COLO668 (cell line): Measurements from ENCODE around the gene CMTR1.
"Not testable (repeated sequence)": the region's sequence is repeated elsewhere in the genome, so short reads cannot be mapped to it uniquely, and the experiment has no call there.

ENCODE experiments used
- DNase-seq: peaks from one replicate; lab custom pipeline; 2025; ENCODE audit not compliant: unreplicated experiment; lab: John Stamatoyannopoulos, UW

Gene CMTR1, protein sequence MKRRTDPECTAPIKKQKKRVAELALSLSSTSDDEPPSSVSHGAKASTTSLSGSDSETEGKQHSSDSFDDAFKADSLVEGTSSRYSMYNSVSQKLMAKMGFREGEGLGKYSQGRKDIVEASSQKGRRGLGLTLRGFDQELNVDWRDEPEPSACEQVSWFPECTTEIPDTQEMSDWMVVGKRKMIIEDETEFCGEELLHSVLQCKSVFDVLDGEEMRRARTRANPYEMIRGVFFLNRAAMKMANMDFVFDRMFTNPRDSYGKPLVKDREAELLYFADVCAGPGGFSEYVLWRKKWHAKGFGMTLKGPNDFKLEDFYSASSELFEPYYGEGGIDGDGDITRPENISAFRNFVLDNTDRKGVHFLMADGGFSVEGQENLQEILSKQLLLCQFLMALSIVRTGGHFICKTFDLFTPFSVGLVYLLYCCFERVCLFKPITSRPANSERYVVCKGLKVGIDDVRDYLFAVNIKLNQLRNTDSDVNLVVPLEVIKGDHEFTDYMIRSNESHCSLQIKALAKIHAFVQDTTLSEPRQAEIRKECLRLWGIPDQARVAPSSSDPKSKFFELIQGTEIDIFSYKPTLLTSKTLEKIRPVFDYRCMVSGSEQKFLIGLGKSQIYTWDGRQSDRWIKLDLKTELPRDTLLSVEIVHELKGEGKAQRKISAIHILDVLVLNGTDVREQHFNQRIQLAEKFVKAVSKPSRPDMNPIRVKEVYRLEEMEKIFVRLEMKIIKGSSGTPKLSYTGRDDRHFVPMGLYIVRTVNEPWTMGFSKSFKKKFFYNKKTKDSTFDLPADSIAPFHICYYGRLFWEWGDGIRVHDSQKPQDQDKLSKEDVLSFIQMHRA

DNA sequence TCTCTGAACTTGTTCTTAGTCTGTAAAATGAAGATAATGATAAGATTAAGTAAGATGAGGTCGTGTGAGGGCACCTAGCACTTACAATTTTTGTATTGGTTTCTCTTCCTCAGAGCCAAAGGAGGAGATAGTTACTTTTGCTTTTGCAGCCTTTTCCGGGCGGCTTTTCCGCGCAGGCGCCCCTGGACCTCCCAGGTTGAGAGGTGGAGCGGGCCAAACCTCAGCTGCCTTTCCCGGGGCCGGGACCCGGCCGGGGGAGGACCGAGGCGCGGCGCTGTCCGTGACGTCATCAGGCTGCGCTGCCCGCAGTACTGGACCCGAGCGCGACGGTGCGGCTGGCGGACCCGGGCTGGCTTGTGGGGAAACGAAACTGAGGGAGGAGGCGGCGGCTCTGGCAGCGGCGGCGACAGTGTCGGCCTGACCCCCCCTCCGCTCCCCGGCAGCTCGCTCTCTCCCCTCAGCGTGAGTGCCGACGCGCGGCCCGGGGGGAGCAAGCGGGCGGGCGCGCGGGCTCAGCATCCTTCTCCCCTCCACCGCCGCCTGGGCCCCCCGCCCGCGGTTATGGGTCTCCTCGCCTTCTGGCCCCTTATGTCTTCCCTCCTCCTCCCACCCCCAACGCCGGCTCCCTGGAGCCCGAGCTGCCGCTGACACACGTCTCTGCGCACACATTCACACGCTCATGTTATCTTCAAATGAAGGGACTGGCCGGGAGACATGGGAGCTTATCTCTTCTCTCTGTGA lies at the start of gene CMTR1:
Gene CMTR1 (plus strand): TSS at position 306 of the 741 bp plus-strand sequence. CDS start 2,409 bp downstream, outside the sequence.
- DNase-seq = peak; percentile 89

DNA sequence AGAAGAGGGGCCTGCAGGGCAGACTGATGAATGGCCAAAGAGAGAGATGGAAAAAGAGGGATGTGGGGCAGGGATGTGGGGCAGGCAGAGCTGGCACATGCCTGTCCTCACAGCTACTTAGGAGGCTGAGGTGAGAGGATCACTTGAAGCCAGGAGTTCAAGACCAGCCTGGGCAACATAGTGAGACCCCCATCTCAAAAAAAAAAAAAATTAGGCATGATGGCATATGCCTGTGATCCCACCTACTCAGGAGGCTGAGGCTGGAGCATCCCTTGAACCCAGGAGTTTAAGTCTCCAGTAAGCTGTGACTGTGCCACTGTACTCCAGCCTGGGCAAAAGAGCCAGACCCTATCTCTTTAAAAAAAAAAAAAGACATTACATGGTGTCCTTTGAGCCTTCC lies 44.4 kb upstream of the CMTR1 start:
- DNase-seq = no peak

DNA sequence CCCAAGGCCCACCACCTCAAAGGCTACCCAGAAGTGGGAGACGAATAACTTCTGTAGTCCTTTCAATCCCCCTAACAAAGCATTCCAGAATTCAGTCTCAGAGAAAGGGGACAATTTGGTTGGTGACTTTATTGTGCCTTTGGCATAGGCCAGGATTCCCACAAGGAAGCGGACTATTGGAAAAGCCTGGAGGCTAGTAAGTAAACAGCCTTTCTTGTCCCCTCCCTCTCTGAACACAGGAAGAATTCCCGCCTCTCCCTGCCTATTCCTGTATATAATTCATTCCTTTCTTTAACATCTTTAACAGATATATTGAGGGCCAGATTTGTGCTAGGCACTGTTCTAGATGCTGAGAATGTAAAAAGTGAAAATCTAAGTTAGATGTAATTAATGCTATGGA lies 43.2 kb upstream of the CMTR1 start:
- no peak for DNase-seq

DNA sequence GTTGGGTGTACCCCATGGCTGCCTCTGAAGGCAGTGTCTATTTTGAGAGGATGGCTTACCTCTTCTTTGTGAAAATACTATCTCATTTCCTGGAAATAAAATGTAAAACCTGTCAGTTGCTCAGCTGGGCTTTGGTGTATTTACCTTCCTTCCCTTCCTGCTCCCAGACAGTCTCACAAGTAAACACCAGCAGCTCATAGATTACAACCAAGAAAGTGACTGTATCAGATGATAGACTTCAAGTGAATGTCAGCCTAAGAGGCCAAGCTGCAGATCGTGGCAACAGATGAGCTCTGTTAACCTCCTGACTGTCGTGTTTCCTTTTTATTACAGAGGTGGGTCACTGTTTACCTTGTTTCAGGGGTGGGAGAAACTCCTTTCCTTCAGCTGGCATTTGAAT lies 41.9 kb upstream of the CMTR1 start:
- no peak for DNase-seq

DNA sequence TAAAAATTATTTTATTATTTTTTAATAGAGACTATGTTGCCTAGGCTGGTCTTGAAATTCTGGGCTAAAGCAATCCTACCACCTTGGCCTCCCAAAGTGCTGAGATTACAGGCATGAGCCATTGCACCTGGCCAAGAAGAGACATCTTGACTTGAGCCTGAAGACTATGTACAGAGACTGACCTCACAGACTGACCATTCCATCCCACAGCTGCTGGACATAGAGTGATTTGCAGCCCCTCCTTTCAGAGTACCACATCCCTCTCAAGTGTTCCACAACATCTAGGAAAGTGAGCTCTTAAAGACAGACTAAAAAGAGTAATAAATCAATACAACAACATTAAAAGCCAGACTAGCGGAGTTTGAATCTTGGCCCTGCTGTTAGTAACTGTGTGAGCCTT lies 40.2 kb upstream of the CMTR1 start:
- no peak for DNase-seq

DNA sequence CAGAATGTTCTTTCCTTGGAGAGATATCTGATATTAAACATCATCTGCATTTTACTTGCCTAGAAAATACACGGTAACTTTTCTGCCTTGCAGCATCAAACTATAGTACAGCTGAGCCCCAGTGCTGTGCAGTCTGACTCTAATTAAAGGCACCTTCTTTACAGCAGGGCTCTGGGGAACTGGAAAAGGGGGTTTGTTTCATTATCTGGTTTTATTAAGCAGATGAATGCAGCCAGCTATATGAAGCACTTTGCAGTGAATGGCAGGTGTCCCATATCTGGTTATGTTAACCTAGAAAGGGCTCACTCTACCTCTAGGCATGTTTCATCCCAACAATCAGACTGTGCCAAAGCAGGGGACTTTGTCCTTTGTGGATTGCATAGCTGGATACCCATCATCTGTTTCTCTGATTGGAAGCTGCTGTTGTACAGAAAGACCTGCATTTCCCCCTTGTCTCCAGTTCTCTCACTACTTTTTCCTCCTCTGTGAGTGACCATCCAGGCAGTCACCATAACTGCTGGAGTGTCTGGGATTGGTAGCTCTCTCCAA lies 39.6 kb upstream of the CMTR1 start:
- DNase-seq = no peak

DNA sequence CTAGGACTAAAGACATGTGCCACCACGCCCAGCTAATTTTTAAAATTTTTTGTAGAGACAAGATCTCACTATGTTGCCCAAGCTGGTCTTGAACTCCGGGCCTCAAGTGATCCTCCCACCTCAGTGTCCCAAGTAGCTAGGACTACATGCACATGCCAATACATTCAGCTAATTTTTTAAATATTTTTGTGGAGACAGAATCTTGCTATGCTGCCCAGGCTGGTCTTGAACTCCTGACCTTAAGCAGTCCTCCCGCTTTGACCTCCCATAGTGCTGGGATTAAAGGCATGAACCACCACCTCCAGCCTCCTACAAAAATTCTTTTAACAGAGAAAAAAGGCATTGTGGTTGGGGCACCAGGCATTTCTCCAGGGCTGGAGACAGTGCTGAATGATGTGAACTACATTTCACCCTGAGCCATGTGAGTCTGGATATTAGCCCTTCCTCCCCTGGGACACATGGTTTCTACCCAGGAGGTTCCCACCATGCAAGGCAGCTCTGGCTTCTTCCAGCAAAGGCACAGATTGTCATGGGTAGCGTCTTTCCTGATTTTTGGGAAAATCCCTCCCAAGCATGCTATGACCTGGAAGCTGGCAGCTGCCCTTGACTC lies 36.3 kb upstream of the CMTR1 start:
- no peak for DNase-seq

DNA sequence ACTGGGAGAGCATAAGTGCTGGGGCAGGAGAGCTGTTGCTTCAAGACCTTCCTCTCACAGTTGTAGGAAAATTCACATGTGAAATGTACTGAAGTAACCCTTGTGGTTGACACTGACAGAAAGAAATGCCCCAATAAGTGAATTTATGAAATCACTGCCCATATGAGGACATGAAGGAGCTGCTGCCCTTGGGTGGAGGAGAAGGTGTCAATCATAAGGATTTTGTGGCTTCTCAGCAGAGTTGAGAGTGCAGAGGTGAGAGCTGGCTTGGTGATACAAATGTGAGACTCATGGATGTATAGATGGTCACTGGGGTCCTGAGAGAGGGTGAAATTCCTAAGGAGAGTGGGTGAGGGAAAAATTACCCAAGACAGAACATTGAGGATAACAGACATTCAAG lies 33.9 kb upstream of the CMTR1 start:
- no peak for DNase-seq

DNA sequence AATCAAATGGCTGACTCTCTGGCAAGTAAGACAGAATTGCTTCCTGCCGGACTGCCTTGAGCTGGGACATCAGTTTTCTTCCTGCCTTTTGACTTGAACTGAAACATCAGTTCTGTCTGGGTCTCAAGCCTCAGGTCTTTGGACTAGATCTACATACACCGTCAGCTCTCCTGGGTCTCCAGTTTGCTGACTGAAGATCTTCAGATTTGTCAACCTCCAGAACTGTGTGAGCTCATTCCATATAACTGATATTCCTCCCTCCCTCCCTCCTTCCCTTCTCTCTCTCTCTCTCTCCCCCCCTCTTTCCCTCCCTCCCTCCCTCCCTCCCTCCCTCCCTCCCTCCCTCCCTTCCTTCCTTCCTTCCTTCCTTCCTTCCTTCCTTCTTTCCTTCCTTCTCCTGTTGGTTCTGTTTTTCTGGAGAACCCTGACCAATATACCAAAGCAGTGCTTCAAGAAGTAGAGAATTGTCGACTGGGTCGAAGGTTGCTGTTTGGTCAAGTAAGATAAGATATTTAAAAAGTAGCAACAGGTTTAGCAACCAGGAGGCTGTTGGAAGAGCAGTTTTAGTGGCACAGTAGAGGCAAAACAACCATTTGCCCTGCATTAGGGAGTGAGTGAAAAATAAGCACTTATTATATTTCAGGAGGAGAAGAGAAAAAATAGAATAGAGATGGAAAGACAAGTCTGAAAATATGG lies 33.1 kb upstream of the CMTR1 start:
- DNase-seq = no peak

DNA sequence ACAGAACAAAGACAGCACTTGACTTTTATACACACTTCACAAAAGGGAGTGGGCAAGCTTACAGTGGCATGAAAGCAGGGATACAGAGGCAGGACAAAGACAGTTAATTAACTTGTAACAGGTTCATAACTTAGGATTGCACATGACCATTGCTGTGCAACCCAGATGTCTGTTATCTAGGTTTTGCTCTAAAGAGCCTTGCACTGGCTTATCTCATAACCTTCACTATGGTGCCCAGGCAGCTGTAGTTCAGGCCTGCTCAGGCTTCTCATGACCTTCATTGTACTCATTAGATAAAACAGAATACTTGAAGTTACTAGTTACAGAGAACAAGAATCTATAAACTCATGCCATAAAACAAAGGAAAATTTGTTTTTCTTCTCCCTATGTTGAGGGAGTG lies 31.4 kb upstream of the CMTR1 start:
- DNase-seq = not testable (repeated sequence)

DNA sequence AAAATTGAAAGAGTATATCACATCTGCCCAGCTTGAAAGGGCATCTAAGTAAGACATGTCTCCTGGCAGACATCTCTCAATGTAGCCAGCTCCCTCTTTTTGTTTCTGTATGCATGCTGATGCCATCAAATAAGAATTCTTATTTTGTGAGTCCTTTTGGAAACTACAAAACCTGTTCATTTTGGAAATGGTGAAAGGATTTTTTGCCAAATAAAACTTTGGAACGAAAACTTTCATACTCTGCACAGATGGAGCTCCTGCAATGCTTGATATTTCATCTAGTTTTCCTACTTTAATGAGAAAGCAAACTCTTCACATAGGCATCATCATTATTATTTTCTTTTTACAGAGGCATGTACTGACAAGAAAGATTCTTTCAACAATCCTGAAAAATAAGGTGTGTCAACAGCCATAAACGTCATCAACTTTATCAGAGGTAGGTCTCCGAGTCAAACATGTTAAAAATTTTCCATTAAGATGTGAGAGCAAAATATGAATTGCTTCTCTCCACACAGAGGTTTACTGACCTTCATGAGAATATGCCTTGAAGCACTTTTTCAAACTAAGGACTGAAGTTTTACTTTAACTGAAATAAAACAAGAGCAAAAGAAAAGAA lies 26.2 kb upstream of the CMTR1 start:
- no peak for DNase-seq

DNA sequence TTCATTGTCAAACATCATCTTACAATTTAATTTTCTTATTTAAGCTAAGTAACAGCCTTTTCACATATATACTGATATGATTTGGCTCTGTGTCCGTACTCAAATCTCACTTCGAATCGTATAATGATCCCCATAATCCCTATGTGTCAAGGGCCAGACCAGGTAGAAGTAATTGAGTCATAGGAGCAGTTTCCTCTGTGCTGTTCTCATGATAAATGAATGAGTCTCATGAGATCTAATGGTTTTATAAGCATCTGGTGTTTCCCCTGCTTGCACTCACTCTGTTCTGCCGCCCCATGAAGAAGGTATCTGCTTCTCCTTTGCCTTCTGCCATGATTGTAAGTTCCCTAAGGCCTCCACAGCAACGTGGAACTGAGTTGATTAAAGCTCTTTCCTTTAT lies 25.1 kb upstream of the CMTR1 start:
- no peak for DNase-seq

DNA sequence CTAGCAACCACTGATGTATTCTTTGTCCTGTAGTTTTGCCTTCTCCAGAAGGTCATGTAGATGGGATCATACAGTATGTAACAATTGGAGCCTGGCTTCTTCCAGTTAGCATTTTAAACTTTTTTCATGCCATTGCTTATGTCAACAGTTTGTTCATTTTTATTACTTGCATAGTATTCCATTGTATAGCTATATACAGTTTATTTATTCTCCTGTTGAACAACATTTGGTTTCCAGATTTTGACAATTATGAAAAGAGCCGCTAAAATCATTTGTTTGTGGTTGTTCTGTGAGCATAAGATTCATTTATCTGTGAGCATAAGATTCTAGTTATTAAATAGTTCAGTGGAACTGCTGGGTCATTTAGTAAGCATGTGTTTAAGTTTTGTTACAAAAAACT lies 23.5 kb upstream of the CMTR1 start:
- DNase-seq = no peak

DNA sequence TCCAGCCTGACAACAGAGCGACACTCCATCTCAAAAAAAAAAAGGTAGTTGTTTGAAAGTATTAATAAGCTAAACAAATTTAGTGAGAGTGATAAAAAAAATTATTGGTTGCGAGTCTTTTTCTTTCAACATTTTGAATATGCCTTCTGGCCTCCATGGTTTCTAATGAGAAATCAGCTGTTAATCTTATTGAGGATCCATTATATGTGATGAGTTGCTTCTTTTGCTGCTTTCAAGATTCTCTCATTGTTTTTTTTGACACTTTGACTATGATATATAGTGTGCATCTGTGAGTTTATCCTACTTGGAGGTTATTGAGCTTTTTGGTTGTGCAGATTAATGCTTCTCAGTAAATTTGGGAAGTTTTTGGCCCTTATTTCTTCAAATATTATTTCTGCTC lies 15.6 kb upstream of the CMTR1 start:
- DNase-seq = no peak

DNA sequence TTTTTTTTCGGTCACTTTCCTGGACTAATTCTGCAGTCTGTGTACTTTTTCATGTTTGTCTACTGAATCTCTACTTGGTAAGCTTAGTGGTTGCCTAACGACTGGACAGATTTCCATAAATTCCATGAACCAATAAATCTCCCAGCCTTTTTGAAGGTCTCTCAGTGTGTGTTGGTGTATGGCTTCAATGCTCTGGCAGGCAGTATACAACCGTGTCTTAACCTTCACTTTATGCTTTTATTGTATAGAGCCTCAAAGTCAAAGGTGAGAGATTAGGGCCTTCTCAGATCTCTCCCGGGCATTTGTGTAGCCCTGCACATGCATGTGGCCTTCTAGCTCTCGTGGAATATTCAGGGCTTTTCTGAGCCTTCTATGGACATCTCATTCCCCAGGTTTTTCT lies 14.3 kb upstream of the CMTR1 start:
- DNase-seq = no peak

DNA sequence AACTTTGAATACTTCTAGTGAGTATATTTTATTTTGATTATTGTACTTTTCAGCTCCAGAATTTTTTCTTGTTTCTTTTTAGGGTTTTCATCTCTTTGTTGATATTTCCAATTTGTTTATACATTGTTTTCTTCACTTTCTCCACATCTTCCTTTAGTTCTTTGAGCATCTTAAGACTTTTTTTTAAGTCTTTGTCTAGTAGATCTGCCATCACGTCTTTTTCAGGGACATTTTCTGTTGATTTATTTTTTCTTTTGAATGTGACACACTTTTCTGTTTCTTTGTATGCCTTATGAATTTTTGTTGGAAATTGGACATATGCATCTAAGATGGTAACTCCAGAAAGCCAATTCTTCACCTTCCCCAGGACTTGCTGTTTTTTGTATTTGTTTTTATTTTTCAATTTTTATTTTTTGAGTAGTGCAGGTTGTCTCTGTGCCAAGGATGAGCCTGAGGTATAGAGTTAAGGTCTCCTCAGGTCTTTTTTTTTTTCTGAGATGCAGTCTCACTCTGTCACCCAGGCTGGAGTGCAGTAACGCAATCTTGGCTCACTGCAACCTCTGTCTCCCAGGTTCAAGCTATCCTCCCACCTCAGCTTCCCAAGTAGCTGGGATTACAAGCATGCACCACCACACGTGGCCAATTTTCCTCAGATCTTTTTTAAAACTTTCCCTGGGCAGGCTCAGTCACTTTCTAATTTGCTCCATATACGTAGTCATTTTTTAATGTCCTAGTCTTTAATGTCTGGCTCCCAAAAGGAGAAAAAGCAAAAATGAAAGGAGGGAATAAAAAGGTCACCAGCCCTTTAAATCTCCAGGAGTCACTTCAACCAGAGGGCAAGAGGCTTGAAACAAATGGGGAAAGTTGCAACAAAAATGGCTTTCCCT lies 6.7 kb upstream of the CMTR1 start:
- DNase-seq = no peak

DNA sequence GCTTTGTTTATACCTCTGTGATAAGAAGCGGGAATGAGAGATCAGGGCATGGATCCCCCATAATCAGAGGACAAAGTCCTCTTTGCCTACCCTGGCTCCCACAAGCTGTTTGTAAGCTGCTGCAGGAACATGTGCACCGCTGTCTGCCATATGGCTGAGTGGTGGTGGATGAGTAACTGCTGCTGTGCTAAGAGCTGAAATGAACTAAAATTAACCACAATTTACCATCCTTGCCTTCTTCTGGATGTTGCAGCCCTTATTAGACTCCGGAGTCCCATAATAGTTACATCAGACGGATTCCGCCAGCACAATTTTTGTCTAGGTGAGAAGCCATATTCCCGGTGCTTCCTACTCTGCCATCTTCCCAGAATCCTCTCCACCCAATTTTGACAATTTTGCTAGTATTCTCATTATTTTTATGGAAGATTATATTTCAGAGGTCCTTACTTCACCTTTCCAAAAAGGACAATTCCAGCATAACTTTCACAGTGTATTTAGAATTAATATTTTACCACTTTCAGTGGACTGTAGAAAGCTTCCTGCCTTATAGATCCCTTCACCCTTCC lies 6.0 kb upstream of the CMTR1 start:
- no peak for DNase-seq

DNA sequence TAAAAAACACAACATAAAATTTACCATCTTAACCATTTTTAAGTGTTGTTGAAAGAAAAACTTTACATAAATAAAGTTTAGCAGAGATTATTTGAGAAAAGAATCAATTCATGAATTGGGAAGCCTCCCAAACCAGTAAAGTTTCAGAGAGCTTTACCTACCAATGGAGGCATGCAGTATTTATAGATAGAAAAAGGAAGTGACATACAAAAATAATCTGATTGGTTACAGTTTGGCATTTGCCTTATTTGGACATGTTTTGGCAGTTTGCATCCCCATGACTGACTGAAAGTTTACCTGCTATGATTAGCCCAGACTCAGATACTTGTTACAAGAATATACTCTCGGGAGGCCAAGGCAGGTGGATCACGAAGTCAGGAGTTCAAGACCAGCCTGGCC lies 3.7 kb upstream of the CMTR1 start:
- no peak for DNase-seq

DNA sequence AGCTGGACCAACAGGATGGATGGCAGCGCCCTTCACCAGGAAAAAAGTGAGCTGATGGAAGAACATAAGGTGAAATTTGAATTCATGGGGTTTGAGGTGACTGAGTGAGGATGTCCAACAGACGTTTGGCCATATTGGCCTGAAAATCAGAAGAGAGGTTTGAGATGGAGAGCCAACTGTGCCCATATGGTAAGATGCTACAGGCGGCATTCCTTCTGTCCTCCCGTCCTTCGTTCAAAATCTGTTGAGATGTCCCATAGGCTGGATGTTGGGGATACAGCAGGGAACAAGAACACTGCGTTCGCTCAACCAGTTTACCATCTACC lies 468 bp upstream of the CMTR1 start:
- no peak for DNase-seq
